ENCODE results near the gene MAP1LC3C.

Gene MAP1LC3C

DNA sequence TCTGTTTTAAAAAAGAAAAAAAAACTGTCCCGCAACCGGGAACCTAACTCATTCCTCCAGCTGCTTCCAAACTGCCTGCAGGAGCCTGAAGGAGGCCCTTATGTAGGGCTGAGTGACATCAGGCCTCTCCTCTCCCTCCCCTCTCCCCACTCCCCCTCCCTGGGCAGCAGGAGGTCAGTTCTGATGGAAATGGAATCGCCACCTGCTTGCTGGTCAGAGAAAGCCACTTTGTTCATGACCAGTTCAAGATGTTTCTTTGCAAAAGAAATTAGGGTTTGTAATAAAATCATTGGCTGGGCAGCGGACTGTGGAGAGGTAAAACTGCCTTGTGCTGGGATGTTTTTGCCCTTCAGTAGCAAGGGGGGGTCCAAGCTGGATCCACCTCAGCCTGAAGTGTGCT, at the start of gene MAP1LC3C:
Gene MAP1LC3C (minus strand): TSS at position 73 of the 400 bp plus-strand sequence. CDS start 90 bp downstream, outside the sequence.
- DNase-seq, result no peak

DNA sequence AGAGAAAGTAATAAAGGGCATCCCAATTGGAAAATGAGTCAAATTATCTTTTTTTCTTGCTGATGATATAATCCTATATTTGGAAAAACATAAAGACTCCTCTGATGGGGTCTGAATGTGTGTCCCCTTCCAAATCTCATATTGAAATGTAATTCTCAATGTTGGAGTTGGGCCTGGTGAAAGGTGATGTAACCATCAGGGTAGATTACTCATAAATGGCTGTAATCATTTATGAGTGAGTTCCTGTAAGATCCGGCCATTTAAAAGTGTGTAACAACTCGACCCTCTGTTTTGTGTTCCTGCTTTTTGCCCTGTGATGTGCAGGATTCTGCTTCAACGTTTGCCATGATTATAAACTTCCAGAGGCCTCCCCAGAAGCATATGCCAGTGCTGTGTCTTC, 44.3 kb upstream of the MAP1LC3C start:
- no peak for DNase-seq

DNA sequence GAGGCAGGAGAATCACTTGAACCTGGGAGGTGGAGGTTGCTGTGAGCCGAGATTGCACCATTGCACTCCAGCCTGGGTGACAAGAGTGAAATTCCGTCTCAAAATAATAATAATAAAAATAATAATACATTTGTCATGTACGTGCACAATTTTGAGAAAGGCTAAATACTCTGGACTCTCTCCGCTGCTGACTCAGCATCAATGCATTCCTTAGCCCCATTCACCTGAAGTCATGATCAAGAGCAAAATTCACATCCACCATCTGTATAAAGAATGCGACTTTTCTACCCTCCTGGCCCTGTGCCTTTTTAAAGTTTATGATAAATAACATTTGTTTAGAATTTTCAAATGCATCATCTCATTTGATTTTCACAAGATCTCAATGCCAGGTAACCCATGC, 35.5 kb upstream of the MAP1LC3C start:
- DNase-seq, result no peak

DNA sequence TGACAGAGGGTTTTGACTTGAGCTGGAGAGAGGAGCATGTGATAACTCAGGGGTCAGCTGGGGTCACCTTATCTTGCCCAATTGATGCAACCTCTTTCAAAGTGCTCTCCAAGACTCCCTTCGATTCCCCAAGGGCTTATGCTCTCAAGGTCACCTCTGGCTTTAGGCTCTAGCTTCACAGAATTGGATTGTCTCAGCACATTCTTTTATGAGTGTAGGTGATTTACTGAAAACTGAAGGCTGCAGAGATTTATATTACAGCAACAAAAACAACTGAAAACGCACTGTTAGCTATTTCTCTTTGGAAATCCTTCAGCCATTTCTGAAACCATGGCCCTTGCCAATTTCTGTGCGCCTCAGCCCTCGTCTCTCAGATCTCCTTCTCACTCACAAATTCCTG, 34.5 kb upstream of the MAP1LC3C start:
- DNase-seq, result no peak

DNA sequence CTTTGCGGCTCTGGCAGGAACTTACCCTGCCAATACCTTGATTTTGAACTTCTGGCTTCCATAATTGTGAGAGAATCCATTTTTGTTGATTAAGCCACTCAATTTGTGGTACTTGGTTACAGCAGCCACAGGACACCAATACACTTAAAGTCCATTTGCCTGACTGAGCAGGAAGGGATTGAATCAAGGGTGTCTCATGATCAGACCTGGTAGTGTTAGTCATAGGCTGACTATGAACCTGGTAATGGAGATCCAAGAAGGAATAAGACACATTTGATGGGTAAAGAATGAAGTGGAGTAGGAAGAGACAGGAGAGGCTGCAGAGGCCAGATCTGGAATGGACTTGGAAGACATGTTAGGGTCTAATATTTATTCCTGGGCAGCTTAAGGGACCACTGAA, 31.2 kb upstream of the MAP1LC3C start:
- DNase-seq, result no peak

DNA sequence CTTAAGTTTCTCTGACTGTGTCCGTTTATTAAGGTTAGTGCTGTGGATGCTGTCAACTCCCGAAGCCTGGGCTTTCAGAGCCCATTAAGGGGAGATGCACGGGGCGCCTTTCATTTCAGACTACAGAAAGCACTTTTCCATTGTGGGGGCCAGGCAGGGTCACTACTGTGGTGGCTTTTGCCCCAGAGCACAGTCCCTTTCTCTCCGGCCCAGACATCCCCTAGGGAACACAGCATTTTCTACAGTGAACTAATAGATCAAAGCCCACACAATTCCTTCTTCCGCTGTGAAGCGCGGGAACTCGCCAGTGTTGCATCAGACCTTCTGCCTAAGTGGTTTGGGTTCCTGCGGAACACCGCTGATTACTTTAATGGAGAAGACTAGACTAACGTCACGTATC, 26.8 kb upstream of the MAP1LC3C start:
- DNase-seq, result no peak

DNA sequence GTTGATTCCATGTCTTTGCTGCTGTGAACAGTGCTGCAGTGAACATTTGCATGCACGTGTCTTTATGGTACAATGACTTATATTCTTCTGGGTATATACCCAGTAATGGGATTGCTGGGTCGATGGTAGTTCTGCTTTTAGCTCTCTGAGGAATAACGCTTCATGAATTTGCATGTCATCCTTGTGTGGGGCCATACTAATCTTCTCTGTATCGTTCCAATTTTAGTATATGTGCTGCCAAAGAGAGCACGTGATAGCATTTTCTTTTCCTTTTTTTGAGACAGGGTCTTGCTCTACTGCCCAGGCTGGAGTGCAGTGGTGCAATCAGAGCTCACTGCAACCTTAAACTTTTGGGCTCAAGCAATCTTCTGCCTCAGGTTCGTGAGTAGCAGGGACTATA, 24.9 kb upstream of the MAP1LC3C start:
- DNase-seq, result no peak

DNA sequence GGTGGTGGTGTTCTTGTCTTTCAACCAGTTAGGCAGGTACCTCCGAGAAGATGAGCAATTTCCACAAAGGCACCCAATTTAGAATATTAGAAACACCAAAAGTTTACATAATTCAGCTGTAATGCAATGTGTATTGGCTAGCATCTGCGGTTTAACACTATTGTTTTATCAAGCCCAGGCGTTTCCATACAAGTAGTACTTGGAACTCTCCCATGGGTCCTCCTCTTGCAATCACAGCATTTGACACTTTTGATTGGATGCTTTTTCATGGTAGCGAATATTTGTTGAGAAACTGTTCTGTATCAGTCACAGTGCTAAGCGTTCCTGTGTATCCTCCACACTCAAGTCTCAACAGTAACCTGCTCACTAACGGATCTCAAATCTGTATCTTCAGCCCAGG, 20.1 kb upstream of the MAP1LC3C start:
- DNase-seq, result no peak

DNA sequence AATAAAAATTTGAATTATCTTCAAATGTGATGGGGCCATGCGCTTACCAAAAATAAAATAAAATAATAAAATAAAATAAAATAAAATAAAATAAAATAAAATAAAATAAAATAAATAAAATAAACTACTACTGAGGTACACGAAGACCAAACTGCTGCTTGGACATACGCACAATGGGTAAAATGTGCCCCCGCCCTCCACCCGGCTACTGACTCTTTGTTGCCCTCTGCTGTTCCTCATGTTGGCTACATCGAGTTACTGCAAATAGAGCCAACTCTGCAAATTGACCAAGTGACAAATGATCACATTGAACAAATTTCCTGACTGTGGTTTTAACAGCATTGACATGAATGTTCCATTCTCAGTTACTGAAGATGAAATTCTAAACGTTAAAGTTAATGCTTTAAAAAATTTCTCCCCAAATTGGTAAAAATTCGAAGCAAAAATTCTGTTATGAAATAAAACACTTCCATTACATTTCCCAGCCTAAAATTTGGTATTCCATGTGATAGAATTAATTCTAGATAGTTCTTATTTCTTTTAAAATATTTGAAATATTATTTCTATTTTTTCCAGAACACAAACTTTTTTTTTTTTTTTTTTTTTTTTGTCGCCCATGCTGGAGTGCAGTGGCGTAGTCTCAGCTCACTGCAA, 18.8 kb upstream of the MAP1LC3C start:
- peak; percentile 40 for DNase-seq

DNA sequence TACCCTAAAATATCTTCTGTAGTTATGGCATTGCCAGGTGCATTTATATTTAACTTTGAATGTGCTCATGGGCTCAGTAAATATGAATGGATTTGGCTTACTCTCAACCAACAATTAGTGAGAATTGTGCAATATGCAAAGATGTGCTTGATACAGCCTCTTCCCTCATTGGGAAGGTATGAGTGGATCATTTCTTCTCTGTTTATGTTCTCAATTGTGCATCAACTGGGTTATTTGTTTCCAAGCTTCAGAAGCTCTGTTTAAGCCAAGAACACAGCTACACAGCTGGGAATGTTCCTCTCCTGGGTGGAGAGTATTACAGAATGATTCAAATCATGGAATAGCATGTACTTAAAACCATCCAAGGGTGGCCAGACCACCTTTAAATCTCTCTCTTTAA, 17.6 kb upstream of the MAP1LC3C start:
- DNase-seq, result no peak

DNA sequence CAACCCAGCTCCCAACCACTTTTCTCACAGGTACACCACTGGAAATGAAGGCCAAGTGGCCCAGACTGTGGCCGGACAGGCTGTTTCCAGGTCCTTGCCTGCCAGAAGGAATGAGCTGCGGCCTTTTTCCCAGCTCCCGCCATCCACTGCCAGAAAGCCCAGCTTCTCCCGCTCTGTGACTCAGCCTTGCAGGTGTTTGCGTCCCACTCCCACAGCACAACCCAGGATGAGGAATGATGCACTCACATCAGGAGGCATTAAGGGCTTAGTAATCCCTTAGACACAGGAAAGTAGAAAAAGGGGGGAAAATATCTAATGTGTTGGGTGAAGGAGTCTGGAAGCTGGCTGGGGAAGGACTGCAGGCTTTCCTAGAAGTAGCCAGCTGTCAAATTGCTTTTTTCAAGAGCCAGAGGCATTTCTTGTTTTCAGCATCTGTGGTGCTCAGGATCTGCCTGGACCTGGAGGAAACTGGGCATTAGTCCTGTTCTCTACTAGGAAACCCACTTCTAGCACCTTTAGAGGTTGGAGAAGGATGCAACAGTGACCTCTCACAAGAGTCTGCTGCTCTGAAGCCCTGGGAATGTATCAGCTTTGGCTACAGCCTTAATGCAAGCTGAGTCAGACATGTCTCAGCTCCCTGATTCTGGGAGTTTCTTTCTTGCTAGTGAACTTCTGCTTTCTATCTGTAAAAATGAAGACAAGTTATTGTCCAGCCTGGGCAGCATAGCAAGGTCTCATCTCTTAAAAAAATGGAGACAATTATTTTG, 13.2 kb upstream of the MAP1LC3C start:
- DNase-seq, result no peak

DNA sequence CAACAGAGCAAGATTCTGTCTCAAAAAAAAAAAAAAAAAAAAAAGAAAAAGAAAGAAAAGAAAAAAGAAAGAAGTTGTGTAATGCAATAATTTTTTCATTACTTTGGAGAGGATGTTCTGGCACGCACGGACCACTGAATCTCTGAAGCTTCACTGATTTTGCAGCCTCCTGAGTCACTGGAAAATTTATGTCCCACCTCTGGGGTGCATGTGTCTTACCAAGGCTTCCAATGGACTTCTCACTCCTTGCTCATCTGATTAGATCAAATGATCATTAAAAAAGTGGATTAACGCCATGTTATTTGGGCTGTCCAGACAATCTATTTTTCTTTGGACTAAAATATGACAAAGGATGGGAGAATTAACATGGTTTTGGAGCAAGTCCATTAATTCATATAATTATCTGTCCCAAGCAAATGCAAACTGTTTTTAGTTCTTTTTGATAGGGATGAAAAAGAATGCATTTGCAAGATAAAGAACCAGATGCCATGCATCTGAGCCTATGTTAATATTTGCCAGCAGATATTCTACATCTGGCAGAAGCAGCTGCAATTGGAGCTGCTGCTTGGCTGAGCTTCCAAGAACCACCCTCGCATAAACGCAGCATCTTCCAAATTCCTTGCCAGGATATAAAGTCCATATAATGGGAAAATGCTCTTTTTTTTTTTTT, 10.1 kb upstream of the MAP1LC3C start:
- DNase-seq, result no peak

DNA sequence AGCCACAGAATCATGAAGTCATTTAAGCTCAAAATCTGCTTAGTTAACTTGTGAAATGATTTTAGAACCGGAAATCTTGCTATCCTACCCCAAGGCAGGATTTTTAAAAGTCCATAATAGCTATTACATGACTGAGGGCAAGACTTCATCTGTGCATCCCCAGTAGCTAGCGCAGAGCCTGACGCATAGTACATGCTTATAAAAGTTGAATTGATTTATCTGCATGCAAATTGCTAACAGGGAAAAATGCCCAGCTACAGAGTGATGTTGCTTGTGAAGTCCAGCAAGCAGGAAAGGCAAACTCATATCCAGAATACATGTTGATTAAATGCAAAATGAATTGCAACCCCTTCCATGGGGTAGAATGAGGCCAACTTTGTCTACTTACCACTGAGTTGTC, 8.1 kb upstream of the MAP1LC3C start:
- no peak for DNase-seq

DNA sequence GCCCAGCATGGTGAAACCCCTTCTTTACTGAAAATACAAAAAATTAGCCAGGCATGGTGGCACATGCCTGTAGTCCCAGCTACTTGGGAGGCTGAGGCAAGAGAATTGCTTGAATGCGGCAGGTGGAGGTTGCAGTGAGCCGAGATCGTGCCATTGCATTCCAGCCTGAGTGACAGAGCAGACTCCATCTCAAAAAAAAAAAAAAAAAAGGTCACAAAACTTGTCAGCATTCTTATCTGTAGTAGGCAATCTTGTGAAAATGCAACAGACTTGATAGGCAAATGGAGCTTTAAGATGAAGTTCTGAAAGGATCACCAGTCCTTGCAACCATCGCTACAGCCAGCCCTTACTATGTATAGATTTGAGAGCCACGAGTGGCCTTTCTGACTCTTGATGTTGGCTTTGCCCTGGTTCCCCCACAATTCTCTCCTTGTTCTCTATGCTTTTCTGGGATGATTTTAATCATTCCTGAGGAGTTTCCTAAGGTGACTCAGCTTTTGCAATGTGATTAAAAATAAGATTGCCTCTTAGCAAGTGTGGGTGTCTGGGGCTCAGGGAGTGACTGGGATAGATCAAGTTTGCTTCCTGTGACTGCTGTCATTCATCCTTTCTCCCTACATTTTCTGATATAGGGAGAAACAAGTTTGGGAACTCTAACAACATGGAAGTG, 7.1 kb upstream of the MAP1LC3C start:
- no peak for DNase-seq

DNA sequence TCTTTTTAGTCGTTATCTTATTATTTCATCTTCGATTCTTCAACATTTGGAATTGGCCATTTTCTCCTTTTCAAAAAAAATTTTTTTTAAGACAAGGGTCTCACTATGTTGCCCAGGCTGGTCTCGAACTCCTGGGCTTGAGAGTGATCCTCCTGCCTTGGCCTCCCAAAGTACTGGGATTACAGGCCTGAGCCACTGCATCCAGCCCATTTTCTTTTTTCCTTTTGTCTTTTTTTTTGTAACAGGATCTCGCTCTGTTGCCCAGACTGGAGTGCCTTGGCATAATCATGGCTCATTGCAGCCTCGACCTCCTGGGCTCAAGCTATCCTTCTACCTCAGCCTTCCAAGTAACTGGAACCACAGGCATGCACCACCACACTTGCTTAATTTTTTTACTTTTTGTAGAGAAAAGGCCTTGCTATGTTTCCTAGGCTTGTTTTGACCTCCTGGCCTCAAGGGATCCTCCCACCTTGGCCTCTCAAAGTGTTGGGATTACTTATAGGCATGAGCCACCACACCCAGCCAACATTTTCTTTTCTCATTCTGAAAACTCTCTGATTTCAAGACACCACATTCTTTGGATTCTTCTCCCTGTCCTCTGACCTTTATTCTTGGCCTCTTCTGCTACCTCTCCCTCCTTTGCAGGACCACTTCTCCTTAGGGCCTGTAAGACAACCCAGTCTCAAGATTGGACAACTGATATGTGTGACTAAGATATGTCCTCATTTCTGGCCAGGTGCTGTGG, 6.0 kb upstream of the MAP1LC3C start:
- DNase-seq, result no peak

DNA sequence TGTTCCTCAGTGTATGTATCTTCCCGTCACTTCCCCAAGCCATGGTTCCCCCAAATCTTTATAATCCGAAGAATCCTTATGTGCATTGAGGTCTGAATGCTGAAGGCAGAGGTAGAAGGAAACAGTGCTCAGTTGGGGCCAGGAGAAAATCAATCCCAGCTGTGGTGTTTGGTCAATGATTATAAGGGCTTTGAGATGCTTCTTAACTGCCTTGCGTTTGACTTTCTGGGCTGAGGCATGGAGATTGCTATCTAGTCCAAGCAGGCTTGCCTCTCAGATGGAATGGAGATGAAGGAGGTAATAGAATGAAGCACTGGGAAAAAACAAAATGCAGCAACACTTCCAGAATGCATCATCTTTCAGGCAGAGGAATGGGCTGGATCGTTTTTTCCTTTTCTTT, 3.6 kb upstream of the MAP1LC3C start:
- DNase-seq, result no peak

DNA sequence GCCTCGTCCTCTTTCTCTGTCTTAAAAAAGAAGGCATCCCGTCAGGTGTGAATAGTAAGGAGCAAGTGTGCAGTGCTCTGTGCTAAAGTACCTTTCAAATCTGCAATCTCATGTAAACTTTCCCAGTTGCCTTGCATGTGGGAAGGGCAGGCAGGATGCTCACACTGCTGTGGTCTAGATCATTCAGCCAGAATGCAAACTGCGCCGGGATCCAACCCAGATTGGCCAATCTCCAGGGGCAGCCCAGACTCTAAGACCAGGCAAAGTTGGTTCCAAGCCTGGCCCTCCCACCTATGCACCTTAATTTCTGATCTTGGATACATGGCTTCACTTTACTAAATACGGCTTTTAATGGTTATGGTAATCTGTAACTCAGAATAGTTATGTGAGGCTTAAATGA, 3.2 kb upstream of the MAP1LC3C start:
- DNase-seq, result no peak

DNA sequence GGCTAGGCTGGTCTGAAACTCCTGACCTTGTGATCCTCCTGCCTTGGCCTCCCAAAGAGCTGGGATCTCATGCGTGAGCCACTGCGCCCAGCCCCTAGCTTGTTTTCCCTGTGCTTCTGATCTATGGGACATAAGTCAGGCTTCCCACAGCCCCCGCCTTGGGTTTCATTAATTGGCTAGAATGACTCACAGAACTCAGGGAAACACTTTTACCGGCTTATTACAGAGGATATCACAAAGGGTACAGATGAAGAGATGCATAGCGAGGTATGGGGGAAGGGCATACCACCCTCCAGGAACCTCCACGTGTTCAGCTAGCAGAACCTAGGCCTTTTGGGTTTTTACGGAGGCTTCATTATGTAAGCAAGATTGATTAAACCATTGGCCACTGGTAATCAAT, 1.5 kb upstream of the MAP1LC3C start:
- no peak for DNase-seq

DNA sequence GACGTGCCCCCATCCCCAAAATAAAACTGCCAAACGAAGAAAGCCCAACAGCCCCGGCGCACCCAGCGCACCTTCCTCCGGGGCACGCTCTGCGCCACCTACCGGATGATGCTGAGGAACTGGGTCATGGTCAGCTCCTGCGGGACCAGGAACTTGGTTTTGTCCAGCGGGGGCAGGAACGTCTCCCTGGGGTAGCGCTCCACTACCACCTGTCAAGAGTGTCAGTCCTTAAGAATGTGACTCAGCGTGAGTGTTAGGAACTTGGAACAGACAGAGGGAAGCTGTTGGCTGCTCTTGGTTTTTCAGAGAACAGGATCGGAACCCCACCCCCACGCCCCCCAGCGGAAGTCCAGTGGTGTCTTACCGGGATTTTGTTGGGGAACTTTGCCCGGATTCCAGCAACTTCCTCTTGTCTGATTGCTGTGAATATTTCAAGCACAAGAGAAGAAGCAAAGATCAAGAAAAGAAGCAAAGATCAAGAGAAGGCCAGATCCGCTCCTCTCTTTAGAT, 431 bp downstream of the MAP1LC3C start:
- peak; percentile 38 for DNase-seq

DNA sequence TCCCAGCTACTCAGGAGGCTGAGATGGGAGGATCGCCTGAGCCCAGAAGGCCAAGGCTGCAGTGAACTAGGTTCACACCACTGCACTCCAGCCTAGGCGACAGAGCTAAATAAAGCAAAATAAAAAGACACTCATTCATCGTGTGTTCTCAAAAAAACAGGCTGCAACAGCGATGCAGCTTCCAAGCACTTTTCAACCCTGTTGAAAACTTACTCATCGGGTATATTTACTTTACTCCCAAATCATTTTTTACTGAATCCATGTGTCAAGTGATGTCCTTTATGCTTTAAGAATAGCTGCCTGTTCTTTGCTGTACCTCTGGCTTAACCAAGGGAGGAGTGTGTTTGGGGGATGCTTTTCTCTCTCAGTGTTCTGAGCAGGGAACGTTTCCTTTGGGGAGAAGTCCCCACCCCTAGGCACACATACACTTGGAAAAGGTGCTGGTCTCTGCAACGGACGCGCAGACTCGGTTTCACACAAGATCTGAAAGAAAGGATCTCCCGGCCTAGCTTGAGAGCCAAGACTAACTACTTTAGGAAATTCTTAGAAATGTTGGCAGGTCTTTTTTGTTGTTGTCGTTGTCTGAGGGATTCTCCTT, 1.4 kb downstream of the MAP1LC3C start:
- DNase-seq, result no peak

DNA sequence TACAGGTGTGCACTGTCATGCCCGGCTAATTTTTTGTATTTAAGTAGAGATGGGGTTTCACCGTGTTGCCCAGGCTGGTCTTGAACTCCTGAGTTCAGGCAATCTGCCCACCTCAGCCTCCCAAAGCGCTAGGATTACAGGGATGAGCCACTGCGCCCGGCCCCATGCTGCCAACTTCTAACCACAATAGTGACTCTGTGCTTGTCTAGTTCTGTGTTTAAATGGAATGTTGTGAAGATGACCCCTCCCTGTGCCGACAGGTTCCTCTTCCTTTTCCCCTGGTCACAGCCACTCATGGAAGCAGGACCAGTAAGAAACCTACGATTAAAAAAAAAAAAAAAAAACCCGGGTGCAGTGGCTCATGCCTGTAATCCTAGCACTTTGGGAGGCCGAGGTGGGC, 4.7 kb downstream of the MAP1LC3C start:
- DNase-seq, result no peak

DNA sequence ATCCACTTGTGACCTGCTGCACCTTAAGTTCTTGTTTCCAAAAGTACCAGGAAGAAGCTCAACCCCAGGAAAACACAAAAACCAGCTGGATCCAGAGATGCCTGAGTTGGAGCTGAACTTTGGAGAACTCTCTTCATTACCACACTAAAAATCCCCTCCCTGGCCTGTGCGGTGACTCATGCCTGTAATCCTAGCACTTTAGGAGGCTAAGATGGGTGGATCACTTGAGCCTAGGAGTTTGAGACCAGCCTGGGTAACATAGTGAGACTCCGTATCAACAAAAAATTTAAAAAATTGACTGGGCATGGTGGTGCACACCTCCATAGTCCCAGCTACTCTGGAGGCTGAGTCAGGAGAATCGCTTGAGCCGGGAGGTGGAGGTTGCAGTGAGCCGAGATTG, 6.2 kb downstream of the MAP1LC3C start:
- no peak for DNase-seq
